OCI-LY1 (cell line): ENCODE measurements around the gene HBG2.

Source experiments
- CTCF ChIP-seq: fragments of 200-600 bp; sonication (generic), shearing (Covaris generic); IDR thresholded peaks from 2 replicates; pipeline ENCODE4 v1.5.1; 2017; ENCODE audit warnings: mild to moderate bottlenecking, antibody characterized with exemption, low read length, moderate library complexity, mixed read lengths
- EZH2 ChIP-seq: fragments of 200-600 bp; sonication (generic), shearing (Covaris generic); IDR thresholded peaks from 2 replicates; pipeline ENCODE4 v1.8.0; 2017; ENCODE audit warnings: borderline replicate concordance, mixed run types, mild to moderate bottlenecking, antibody characterized with exemption, low read length, moderate library complexity, mixed read lengths

DNA sequence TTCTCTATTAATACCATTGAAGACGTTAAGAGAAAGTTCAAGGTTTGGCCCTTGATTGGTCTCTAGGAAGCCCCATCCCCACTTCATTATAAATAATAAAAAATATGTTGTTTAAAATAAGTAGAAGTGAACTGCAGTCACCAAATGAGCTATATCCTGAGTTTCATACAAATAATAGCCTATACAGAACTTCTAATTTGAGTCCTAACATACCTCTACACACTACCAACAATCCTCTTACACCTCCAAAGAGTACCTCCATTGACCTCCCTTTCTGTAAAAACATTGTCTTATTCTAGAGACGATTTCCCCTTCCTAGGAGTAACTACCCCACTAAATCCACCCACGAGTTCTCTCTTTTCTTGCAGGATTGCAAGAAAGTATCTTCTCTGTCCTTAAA, 13.1 kb downstream of the HBG2 start:
- TF ChIP-seq CTCF (no peak), EZH2 (no peak)
